Loucy (cell line): Measurements from ENCODE around the gene SNAPC2.

Source experiments
- H2AFZ ChIP-seq: fragments of 200-600 bp; sonication (generic); 2 replicates; pipeline ENCODE4 v1.6.0; 2016; ENCODE audit warnings: antibody characterized with exemption, mild to moderate bottlenecking, low read length, moderate library complexity
- H3F3A ChIP-seq: fragments of 200-600 bp; 2 replicates; pipeline ENCODE4 v1.6.0; 2016; ENCODE audit warnings: antibody characterized with exemption, low read depth, mild to moderate bottlenecking
- H3K27me3 ChIP-seq: fragments of 200-600 bp; sonication (generic); 2 replicates; pipeline ENCODE4 v1.6.1; 2014; ENCODE audit warnings: low read length, mild to moderate bottlenecking; ENCODE audit not compliant: insufficient read depth, poor library complexity, severe bottlenecking
- H3K36me3 ChIP-seq: fragments of 200-600 bp; sonication (generic); 2 replicates; pipeline ENCODE4 v1.6.1; 2016; ENCODE audit warnings: low read length; ENCODE audit not compliant: insufficient read depth
- H3K4me1 ChIP-seq: fragments of 200-600 bp; sonication (generic); 2 replicates; pipeline ENCODE4 v1.5.1; 2014; ENCODE audit warnings: low read length, mild to moderate bottlenecking; ENCODE audit not compliant: insufficient read depth, poor library complexity, severe bottlenecking
- H3K4me2 ChIP-seq: fragments of 200-600 bp; sonication (generic); 2 replicates; pipeline ENCODE4 v1.6.0; 2014; ENCODE audit warnings: antibody characterized with exemption, low read length, low read depth, mild to moderate bottlenecking; ENCODE audit not compliant: poor library complexity, severe bottlenecking
- H3K4me3 ChIP-seq: fragments of 200-600 bp; sonication (generic); 2 replicates; pipeline ENCODE4 v1.5.1; 2014; ENCODE audit warnings: low read length, mild to moderate bottlenecking, mixed read lengths; ENCODE audit not compliant: poor library complexity, severe bottlenecking
- H3K79me2 ChIP-seq: fragments of 200-600 bp; sonication (generic); 2 replicates; pipeline ENCODE4 v1.6.1; 2014; ENCODE audit warnings: low read length; ENCODE audit not compliant: insufficient read depth
- H3K9ac ChIP-seq: fragments of 200-600 bp; sonication (generic); 2 replicates; pipeline ENCODE4 v1.6.0; 2014; ENCODE audit warnings: mild to moderate bottlenecking, low read depth, low read length, moderate library complexity; ENCODE audit not compliant: poor library complexity, severe bottlenecking
- H3K9me2 ChIP-seq: fragments of 200-600 bp; sonication (generic); replicated peaks from 2 replicates; pipeline ENCODE4 v1.6.1; 2016; ENCODE audit warnings: low read depth, low read length, mixed read lengths
- H3K9me3 ChIP-seq: fragments of 200-600 bp; sonication (generic); 2 replicates; pipeline ENCODE4 v1.6.1; 2014; ENCODE audit warnings: mild to moderate bottlenecking, antibody characterized with exemption, low read length, low read depth; ENCODE audit not compliant: insufficient read depth
- H4K20me1 ChIP-seq: fragments of 200-600 bp; sonication (generic); 2 replicates; pipeline ENCODE4 v1.6.0; 2014; ENCODE audit warnings: antibody characterized with exemption, low read length, mild to moderate bottlenecking; ENCODE audit not compliant: insufficient read depth, poor library complexity, severe bottlenecking
- CTCF ChIP-seq: fragments of 200-600 bp; sonication (generic); conservative IDR thresholded peaks from 2 replicates; pipeline ENCODE4 v1.5.1; 2014; ENCODE audit warnings: mild to moderate bottlenecking, antibody characterized with exemption, low read length
- EZH2phosphoT487 ChIP-seq: fragments of 200-600 bp; IDR thresholded peaks from 2 replicates; pipeline ENCODE4 v1.6.1; 2018; ENCODE audit warnings: antibody characterized with exemption, mild to moderate bottlenecking, moderate library complexity, borderline replicate concordance

SNAPC2 gene

DNA sequence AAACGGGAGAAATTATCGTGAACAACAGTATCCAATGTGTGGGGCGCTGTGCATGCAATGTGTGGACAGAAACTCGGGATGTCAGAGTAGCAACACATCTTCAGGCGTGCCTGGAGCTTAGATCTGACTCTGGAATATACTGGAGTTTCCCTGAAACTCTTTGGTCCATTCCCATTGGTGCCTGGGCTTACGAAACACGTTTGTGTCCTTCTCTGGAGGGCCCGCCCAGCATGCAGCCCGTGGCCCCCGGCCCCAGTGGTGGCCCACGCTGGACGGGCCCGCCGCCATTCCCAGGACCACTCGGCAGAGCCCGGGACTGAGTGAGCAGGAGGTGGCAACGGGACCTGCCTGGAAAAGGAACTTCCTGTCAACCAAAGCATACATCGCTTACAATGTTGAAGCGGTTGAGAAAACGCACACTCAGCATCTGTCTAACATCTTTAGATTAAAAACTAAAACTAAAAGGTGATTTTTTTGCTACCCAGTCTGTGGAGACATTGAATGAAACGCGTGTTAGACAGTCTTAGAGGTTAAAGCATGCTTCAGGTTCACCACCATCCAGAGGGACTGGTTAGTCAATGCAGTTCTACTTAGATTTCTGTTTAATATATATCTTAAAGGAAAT lies 42.6 kb downstream of the SNAPC2 start:
- H3K4me1 ChIP-seq, result no peaks in the 10 kb centered on the region
- no peaks in the 10 kb centered on the region for H4K20me1 ChIP-seq
- H3K79me2 ChIP-seq, result no peaks in the 10 kb centered on the region
- H3F3A ChIP-seq, result no peaks in the 10 kb centered on the region
- no peak for TF ChIP-seq EZH2phosphoT487
- no peak for TF ChIP-seq CTCF
- no peak overlapping the region for H3K9ac ChIP-seq
- no peak overlapping the region for H2AFZ ChIP-seq
- H3K27me3 ChIP-seq, result no peaks in the 10 kb centered on the region
- peaks cover 89% of the 10 kb centered on the region; the same call in 1 of the 2 replicates for H3K36me3 ChIP-seq
- H3K9me3 ChIP-seq, result no peaks in the 10 kb centered on the region
- no peak overlapping the region for H3K4me3 ChIP-seq
- no peaks in the 10 kb centered on the region for H3K9me2 ChIP-seq
- no peak overlapping the region for H3K4me2 ChIP-seq

- H3K9me2 ChIP-seq, result no peaks in the 10 kb centered on the region
- no peak overlapping the region for H2AFZ ChIP-seq
- peaks cover 90% of the 10 kb centered on the region; the same call in 1 of the 2 replicates for H3K36me3 ChIP-seq
- no peak overlapping the region for H3K4me2 ChIP-seq
- peaks cover 4% of the 10 kb centered on the region for H4K20me1 ChIP-seq
- TF ChIP-seq EZH2phosphoT487 (no peak), CTCF (no peak)
- no peaks in the 10 kb centered on the region for H3K9me3 ChIP-seq
- H3F3A ChIP-seq, result no peaks in the 10 kb centered on the region
- H3K9ac ChIP-seq, result no peak overlapping the region
- H3K4me3 ChIP-seq, result no peak overlapping the region
- no peaks in the 10 kb centered on the region for H3K79me2 ChIP-seq
- no peaks in the 10 kb centered on the region for H3K27me3 ChIP-seq
- no peaks in the 10 kb centered on the region for H3K4me1 ChIP-seq
Measured at GRCh38 chr19:7963566-7963965, 43.4 kb downstream of the SNAPC2 start.

DNA sequence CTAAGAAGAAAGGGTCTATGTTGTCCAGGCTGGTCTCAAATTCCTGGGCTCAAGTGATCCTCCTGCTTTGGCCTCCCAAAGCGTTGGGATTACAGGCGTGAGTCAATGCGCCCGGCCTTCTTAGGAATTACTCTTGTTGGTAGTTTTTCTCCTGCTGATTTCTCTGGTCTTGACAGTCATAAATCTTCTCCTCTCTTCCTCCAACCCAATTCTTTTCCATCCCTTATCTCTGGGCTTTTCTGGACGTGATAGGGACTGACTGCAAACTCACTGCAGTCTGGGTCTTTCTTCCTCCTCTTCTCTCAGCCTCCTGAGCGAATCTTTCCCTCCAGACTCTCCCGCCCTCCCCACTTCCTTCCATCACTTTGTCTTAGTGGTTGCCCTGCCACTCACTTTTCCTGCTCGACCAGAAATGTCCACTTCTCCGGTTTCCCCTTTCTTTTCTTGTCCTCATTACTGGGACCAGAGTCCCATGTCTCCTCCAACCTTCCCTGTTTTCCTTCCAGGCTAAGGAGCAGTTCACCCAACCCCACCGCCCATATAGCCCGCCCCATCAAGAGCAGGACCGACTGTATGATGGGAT lies 45.2 kb downstream of the SNAPC2 start:
- H3K4me3 ChIP-seq, result no peak overlapping the region
- no peak for TF ChIP-seq CTCF
- no peak for TF ChIP-seq EZH2phosphoT487
- no peak overlapping the region for H2AFZ ChIP-seq
- no peaks in the 10 kb centered on the region for H3K9me3 ChIP-seq
- H3K4me2 ChIP-seq, result no peak overlapping the region
- no peak overlapping the region for H3K9ac ChIP-seq
- peaks cover 95% of the 10 kb centered on the region; the same call in 1 of the 2 replicates for H3K36me3 ChIP-seq
- H3K9me2 ChIP-seq, result no peaks in the 10 kb centered on the region
- H3F3A ChIP-seq, result no peaks in the 10 kb centered on the region
- no peaks in the 10 kb centered on the region for H3K27me3 ChIP-seq
- H4K20me1 ChIP-seq, result peaks cover 11% of the 10 kb centered on the region
- H3K4me1 ChIP-seq, result no peaks in the 10 kb centered on the region
- no peaks in the 10 kb centered on the region for H3K79me2 ChIP-seq
